ENCODE measurements around the gene TDRD9. TPM values are rescaled to one million over a fixed set of nuclear protein-coding genes. Genes with fewer than 3 reads are reported as not detected.

Gene TDRD9
- total and polyA plus RNA-seq, 2 experiments from 2014 or later: 0.24 TPM; not detected in 1

DNA sequence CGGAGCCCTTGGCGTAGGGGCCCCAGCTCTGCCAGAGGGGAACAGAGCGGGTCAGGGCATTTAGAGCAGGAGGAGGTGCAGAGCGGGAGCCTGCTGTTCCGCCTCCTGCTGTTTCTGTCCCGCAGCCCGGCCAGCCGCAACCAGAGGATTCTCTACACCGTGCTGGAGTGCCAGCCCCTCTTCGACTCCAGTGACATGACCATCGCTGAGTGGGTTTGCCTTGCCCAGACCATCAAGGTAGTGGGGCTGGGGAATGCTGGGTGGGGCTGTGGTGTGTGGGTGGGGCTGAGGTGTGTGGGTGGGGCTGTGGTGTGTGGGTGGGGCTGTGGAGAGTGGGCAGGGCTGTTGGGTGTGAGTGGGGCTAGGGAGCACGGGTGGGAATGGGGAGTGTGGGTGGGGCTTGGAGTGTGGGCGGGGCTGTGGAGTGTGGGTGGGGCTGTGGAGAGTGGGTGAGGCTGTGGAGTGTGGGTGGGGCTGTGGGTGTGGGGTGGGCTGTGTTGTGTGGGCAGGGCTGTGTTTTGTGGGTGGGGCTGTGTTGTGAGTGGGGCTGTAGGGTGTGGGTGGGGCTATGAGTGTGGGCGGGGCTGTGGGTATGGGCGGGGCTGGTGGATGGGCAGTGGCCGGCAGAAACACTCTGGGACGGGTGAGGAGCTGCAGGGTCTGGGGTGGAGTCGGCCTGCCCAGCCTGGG is 165.3 kb downstream of the TDRD9 start (continued):
- TF ChIP-seq ZNF462 (CRISPR knock-in tag; IDR thresholded peaks at IDR 0.05): no peak
- TF ChIP-seq EZH2phosphoT487 (IDR thresholded peaks at IDR 0.05; ENCODE audit: unreplicated experiment): no peak
- TF ChIP-seq STAT1 (IDR thresholded peaks at IDR 0.05; ENCODE audit: unreplicated experiment): no peak

DNA sequence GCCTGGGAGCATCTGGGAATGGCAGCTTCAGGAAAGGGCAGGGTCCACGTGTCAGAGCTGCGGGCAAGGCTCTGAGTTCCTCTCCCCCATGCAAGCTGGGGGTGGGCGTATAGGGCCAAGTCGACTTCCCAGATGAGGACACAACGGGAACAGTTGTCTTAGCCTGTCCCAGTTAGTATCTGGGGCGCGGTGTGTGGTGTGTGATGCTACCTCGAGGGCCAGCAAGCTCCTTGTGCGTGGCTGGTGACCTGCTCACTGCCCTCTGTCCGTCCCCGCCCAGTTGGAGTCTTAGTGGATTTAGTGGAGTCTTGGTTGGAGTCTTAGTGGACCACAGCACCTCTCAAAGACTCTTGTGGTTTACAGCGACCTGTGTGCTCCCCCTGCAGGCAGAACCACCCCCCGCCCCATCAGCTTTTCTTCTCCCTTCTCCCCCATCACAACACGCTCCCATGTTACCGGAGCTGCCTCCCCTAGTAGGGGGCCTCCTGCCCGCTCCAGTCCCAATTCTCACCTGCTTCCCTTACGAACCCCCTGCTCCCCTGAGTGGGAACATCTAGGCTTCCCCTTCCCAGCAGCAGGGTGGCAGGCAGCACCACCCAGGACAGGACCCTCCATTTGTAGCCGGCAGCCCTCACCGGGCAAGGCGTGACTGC is 165.9 kb downstream of the TDRD9 start:
- no peaks in the 10 kb centered on the region for H4K20me1 ChIP-seq (replicated peaks; ENCODE audit: insufficient read depth)
- H3K4me2 ChIP-seq: peak overlapping the region; percentile 69
- H3K36me3 ChIP-seq (ENCODE audit: insufficient read depth): no peaks in the 10 kb centered on the region
- H3K27me3 ChIP-seq (ENCODE audit: insufficient read depth): no peaks in the 10 kb centered on the region
- DNase-seq (ENCODE audit: low spot score) (peak; percentile 36), ATAC-seq (peak; percentile 30)
- peak overlapping the region; percentile 89 for H2AFZ ChIP-seq
- H3K79me2 ChIP-seq (replicated peaks; ENCODE audit: insufficient read depth): no peaks in the 10 kb centered on the region
- no peaks in the 10 kb centered on the region for H3F3A ChIP-seq (replicated peaks; ENCODE audit: low read depth)
- no peaks in the 10 kb centered on the region for H3K36me3 Mint-ChIP-seq (ENCODE audit: low read depth)
- no peak overlapping the region for H3K27ac Mint-ChIP-seq
- no peak overlapping the region for H3K27ac ChIP-seq (ENCODE audit: low read depth)
- peaks cover 7% of the 10 kb centered on the region; the same call in 2 of the 3 replicates for H3K4me1 Mint-ChIP-seq
- TF ChIP-seq EZH2 (IDR thresholded peaks at IDR 0.05; ENCODE audit: low read depth, unreplicated experiment) (no peak), CTCF (conservative IDR thresholded peaks at IDR 0.05; ENCODE audit: low read depth in 2 of 2) (peak in 1 of 2 experiments; percentile 36; a peak in 2 of 4 replicates)
- H3K9me3 Mint-ChIP-seq: 0 out of 3 replicates have a peak, but pooled peaks cover 2% of the 10 kb centered on the region
- no peaks in the 10 kb centered on the region for H3K9me2 ChIP-seq (ENCODE audit: insufficient read depth)
- H3K27me3 Mint-ChIP-seq (ENCODE audit: insufficient read depth, low read depth, poor library complexity): peaks cover 8% of the 10 kb centered on the region
- H3K4me3 ChIP-seq: peak overlapping the region; percentile 29; the same call in 1 of the 2 replicates
- H3K4me1 ChIP-seq (ENCODE audit: insufficient read depth): peaks cover 5% of the 10 kb centered on the region; the same call in 1 of the 2 replicates
- H3K4me3 Mint-ChIP-seq: peak overlapping the region; percentile 48; the same call in 2 of the 3 replicates

Data from GM23338 (cell line).